Measurements from ENCODE around the gene C10orf71. TPM values are rescaled to one million over a fixed set of nuclear protein-coding genes. Genes with fewer than 3 reads are reported as not detected.

C10orf71 gene, protein sequence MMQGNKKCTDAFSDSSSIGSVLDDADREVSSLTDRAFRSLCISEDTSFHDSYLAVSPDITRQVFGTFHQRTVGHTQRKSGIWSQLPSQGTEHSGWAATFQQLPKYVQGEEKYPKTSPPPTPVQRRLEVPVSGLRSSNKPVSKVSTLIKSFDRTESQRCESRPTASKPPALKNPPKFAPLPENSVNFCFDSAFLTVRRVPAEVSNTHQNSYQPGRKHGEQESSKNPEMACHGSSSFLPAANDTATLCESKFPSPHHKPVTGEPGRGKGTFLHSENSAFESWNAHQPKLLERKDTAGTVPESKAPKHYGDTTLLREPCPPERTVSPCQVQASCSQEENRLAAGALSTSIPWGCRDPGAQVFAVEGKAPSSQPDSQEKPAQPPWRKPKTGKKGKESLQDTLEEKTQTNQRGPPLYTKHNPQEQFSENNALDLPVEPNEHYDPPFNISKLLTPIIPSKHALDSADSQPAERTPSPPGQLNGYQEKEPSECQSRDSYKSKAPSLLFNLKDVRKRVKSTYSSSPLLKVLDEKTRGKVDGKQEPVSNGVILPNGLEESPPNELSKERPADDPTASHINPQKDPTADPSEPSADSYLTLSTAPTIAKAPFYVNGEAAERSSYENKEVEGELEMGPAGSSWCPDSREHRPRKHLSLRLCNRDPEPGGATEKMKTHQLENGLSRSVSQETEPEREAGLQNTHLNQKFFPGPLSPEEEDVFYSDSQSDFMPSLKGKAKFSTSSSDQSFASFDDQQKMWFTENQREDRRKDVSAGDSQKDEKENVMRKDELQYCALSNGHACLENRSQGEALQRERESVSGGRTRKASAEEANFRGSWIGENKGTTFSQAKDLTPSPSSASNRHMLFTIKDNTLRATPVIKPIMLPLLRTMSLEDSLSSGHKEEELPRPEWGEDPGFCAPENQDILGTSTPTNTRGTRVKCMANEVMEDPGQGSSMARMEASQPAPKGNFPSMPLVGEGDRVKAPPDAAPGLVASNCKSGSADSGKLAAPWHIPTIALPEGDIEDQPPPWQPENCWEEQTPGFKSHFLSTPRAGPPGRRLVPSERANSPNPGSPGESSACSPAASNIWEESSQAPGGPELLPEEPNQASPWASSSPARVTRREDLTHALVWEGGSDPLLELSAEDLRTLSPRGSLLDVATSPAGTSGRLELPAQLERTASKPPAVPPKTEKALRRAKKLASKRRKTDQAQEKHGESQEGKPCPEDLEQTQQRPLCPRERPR (N-terminal part only)
- not detected in 2 replicates for total RNA-seq (ENCODE audit: low replicate concordance)

- DNase-seq (ENCODE audit: low read depth), result no peak
- TF ChIP-seq, protein P1, sequence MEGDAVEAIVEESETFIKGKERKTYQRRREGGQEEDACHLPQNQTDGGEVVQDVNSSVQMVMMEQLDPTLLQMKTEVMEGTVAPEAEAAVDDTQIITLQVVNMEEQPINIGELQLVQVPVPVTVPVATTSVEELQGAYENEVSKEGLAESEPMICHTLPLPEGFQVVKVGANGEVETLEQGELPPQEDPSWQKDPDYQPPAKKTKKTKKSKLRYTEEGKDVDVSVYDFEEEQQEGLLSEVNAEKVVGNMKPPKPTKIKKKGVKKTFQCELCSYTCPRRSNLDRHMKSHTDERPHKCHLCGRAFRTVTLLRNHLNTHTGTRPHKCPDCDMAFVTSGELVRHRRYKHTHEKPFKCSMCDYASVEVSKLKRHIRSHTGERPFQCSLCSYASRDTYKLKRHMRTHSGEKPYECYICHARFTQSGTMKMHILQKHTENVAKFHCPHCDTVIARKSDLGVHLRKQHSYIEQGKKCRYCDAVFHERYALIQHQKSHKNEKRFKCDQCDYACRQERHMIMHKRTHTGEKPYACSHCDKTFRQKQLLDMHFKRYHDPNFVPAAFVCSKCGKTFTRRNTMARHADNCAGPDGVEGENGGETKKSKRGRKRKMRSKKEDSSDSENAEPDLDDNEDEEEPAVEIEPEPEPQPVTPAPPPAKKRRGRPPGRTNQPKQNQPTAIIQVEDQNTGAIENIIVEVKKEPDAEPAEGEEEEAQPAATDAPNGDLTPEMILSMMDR (IDR thresholded peaks at IDR 0.05; ENCODE audit: insufficient read depth, low read length), result no peak
- H3K4me3 ChIP-seq (ENCODE audit: low read depth, low read length), result no peak within 1 kb of the TSS
Measured at GRCh38 chr10:49298983-49299815, at the start of gene C10orf71. TSS of gene C10orf71 (plus strand) at chr10:49299170. CDS start at chr10:49322546, 23,376 bp downstream.

- DNase-seq (ENCODE audit: low read depth), result no peak
- TF ChIP-seq, protein P1 (IDR thresholded peaks at IDR 0.05; ENCODE audit: insufficient read depth, low read length), result no peak
- no peak overlapping the region for H3K4me3 ChIP-seq (ENCODE audit: low read depth, low read length)
Measured at GRCh38 chr10:49252313-49253034, 46.5 kb upstream of the C10orf71 start.

- TF ChIP-seq, protein P1 (IDR thresholded peaks at IDR 0.05; ENCODE audit: insufficient read depth, low read length), result no peak
- no peak for DNase-seq (ENCODE audit: low read depth)
- H3K4me3 ChIP-seq (ENCODE audit: low read depth, low read length), result no peak overlapping the region
Measured at GRCh38 chr10:49253340-49253906, 45.5 kb upstream of the C10orf71 start.

GRCh38 chr10:49254150-49254549, 44.8 kb upstream of the C10orf71 start:
- TF ChIP-seq, protein P1 (IDR thresholded peaks at IDR 0.05; ENCODE audit: insufficient read depth, low read length), result no peak
- no peak for DNase-seq (ENCODE audit: low read depth)
- H3K4me3 ChIP-seq (ENCODE audit: low read depth, low read length), result no peak overlapping the region

GRCh38 chr10:49254556-49255318, 44.2 kb upstream of the C10orf71 start:
- H3K4me3 ChIP-seq (ENCODE audit: low read depth, low read length), result no peak overlapping the region
- TF ChIP-seq, protein P1 (IDR thresholded peaks at IDR 0.05; ENCODE audit: insufficient read depth, low read length), result no peak
- no peak for DNase-seq (ENCODE audit: low read depth)

Measured in fibroblast of the aortic adventitia (primary cell).